Brain microvascular endothelial cell (primary cell): Measurements from ENCODE around the gene CDKN2AIPNL.

Source experiments
- DNase-seq: peaks from one replicate; pipeline ENCODE4 v3.0.0-alpha.2; 2020
- H3K27ac ChIP-seq: fragments of 250-450 bp; sonication (Bioruptor Pico); 2 replicates; pipeline ENCODE4 v1.5.1; 2020; ENCODE audit warnings: mild to moderate bottlenecking, moderate library complexity
- H3K27me3 ChIP-seq: fragments of 250-450 bp; sonication (Bioruptor Pico); replicated peaks from 2 replicates; pipeline ENCODE4 v1.5.1; 2020; ENCODE audit warnings: mild to moderate bottlenecking
- H3K36me3 ChIP-seq: fragments of 250-450 bp; sonication (Bioruptor Pico); replicated peaks from 2 replicates; pipeline ENCODE4 v1.5.1; 2020; ENCODE audit warnings: mild to moderate bottlenecking
- H3K4me3 ChIP-seq: 2 replicates; pipeline ENCODE4 v1.5.1; 2011; ENCODE audit warnings: low read depth, mild to moderate bottlenecking, control low read depth, low read length, moderate library complexity
- in situ Hi-C: cut with HindIII; loops from 2 replicates; pipeline ENCODE4 v1.10.0; 2017; ENCODE audit warnings: low sequenced_read_pairs, low pct_ligation_motif_present
- TF ChIP-seq, protein P1 (sequence below): IDR thresholded peaks from 2 replicates; pipeline ENCODE4 v1.5.1; 2011; ENCODE audit warnings: low read depth, mild to moderate bottlenecking, moderate library complexity, low read length, control low read depth, inconsistent platforms; ENCODE audit errors: missing control alignments

CDKN2AIPNL gene

DNA sequence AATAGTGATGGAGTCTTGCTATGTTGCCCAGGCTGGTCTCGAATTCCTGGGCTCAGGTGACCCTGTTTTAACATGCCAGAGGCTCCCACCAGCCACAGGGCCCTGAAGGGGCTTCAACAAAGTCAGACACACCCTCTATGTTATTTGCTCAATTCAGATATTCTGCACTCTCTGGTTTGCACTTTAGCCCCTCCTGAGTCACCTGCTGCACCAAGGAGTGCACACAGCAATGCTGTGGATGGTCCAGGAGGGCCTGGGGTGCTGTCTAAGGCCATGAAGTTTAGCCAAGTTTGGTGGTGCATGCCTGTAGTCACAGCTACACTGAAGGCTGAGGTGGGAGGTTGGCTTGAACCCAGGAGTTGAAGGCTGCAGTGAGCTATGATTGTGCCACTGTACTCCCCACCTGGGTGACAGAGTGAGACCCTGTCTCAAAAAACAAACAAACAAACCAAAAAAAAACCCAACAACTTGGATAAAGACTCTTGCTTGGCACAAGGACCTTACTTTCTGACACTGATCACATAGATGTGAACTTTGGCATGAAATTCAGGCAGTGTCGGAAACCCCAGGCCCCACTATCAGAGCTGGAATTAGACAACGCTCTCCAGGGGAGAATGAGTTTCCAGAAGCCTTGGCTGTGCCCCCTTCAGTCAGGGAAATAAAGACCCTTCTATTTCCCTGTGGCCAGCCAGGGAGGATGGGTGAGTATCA is 39.7 kb upstream of the CDKN2AIPNL start:
- in situ Hi-C loops: no loop called here
- H3K27me3 ChIP-seq: no peaks in the 10 kb centered on the region
- TF ChIP-seq, protein P1, sequence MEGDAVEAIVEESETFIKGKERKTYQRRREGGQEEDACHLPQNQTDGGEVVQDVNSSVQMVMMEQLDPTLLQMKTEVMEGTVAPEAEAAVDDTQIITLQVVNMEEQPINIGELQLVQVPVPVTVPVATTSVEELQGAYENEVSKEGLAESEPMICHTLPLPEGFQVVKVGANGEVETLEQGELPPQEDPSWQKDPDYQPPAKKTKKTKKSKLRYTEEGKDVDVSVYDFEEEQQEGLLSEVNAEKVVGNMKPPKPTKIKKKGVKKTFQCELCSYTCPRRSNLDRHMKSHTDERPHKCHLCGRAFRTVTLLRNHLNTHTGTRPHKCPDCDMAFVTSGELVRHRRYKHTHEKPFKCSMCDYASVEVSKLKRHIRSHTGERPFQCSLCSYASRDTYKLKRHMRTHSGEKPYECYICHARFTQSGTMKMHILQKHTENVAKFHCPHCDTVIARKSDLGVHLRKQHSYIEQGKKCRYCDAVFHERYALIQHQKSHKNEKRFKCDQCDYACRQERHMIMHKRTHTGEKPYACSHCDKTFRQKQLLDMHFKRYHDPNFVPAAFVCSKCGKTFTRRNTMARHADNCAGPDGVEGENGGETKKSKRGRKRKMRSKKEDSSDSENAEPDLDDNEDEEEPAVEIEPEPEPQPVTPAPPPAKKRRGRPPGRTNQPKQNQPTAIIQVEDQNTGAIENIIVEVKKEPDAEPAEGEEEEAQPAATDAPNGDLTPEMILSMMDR: no peak
- DNase-seq: no peak
- H3K27ac ChIP-seq: no peak overlapping the region
- H3K36me3 ChIP-seq: no peaks in the 10 kb centered on the region
- H3K4me3 ChIP-seq: no peak overlapping the region

DNA sequence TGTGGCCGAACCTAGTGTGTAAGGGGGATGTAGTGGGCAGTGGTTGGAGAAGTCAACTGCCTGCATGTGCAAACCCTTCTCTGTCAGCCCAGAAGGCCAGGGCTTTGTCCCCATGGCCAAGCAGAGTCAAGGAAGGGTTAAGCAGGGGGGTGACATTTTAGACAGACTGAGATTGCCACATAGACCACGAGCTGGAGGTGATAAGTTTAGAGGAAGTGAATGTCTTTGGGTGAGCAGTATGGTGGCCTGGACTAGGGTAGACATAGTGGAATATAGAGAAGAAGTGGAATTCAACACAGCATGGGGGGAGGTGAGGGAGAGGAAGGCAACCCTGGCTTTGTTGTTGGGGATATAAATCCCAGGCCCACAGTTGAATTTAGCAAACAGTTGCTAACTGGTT is 38.7 kb upstream of the CDKN2AIPNL start:
- Histone ChIP-seq H3K4me3 (no peak overlapping the region), H3K27me3 (no peaks in the 10 kb centered on the region), H3K36me3 (no peaks in the 10 kb centered on the region), H3K27ac (no peak overlapping the region)
- DNase-seq: no peak
- TF ChIP-seq, protein P1: no peak
- in situ Hi-C loops: no loop called here

DNA sequence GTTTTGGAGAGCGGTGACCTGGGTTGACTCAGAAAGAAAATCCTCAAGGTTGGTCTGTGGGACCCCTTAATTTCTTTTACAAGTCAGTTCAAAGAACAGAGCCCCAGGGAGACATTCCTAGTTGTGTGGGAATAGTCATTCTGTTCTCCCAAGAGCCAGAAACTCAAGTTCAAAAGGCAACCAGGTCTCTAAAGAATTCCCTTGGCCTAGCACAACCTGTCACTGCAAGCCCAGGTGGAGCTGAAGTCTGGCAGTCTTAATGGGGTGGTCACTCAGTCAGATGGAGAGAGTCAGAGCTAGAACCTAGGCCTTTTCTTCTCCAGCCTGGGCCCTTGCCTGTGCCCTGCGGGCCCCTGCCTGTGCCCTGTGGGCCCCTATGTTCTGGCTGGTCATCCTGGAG is 37.5 kb upstream of the CDKN2AIPNL start:
- DNase-seq: no peak
- in situ Hi-C loops: no loop called here
- H3K36me3 ChIP-seq: no peaks in the 10 kb centered on the region

GRCh38 chr5:134447815-134448520 is 36.3 kb upstream of the CDKN2AIPNL start:
- Histone ChIP-seq H3K36me3 (no peaks in the 10 kb centered on the region), H3K4me3 (no peak overlapping the region), H3K27ac (no peak overlapping the region), H3K27me3 (no peaks in the 10 kb centered on the region)
- no peak for DNase-seq
- in situ Hi-C loops: no loop called here
- TF ChIP-seq, protein P1: no peak

More for the DNA sequence above, 37.5 kb upstream of the CDKN2AIPNL start:
- Histone ChIP-seq H3K4me3 (no peak overlapping the region), H3K27me3 (no peaks in the 10 kb centered on the region), H3K27ac (no peak overlapping the region)
- TF ChIP-seq, protein P1: no peak

DNA sequence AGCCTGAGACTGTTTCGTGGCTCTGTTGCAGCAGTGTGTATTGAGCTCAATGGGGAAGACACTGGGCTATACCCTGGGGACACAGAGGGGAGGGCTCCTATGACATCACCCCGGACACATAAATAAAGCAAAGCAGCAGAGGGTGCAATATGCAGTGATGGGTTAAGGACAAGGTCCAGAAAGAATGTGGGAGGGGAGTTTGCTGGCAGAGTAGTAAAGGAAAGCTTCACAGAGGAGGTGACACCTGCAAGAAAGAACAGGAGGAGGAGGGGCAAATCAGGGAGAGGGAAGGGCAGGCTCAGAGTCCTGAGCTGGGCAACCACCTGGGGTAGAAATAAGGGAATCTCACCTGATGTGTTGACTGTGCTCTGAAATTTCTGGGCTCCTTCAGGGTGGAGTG is 35.3 kb upstream of the CDKN2AIPNL start:
- H3K4me3 ChIP-seq: no peak overlapping the region
- H3K27ac ChIP-seq: no peak overlapping the region
- DNase-seq: no peak
- TF ChIP-seq, protein P1: no peak
- no peaks in the 10 kb centered on the region for H3K36me3 ChIP-seq
- H3K27me3 ChIP-seq: no peaks in the 10 kb centered on the region
- in situ Hi-C loops: no loop called here
